Hepatocyte (in vitro differentiated cells): ENCODE measurements around the gene EPN1. TPM values are rescaled to one million over a fixed set of nuclear protein-coding genes. Genes with fewer than 3 reads are reported as not detected.

ENCODE experiments used
- DNase-seq: peaks from one replicate; pipeline ENCODE4 v3.0.0-alpha.2; 2016; ENCODE audit warnings: low spot score
- H2AFZ ChIP-seq: fragments of 200-600 bp; sonication (generic); 2 replicates; pipeline ENCODE4 v1.6.0; 2016; ENCODE audit warnings: antibody characterized with exemption, mild to moderate bottlenecking
- H3K27ac ChIP-seq: fragments of 200-600 bp; sonication (generic); 2 replicates; pipeline ENCODE4 v1.5.1; 2016; ENCODE audit warnings: mild to moderate bottlenecking
- H3K27me3 ChIP-seq: fragments of 200-600 bp; sonication (generic); 2 replicates; pipeline ENCODE4 v1.6.1; 2016
- H3K36me3 ChIP-seq: fragments of 200-600 bp; sonication (generic); replicated peaks from 2 replicates; pipeline ENCODE4 v1.5.1; 2016; ENCODE audit warnings: low read depth; ENCODE audit not compliant: insufficient read depth
- H3K4me1 ChIP-seq: fragments of 200-600 bp; sonication (generic); 2 replicates; pipeline ENCODE4 v1.5.1; 2016; ENCODE audit warnings: mild to moderate bottlenecking, moderate library complexity; ENCODE audit not compliant: insufficient read depth
- H3K4me2 ChIP-seq: fragments of 200-600 bp; sonication (generic); 2 replicates; pipeline ENCODE4 v1.6.0; 2016
- H3K4me3 ChIP-seq: fragments of 200-600 bp; sonication (generic); 2 replicates; pipeline ENCODE4 v1.5.1; 2016; ENCODE audit warnings: mild to moderate bottlenecking
- H3K79me2 ChIP-seq: fragments of 200-600 bp; sonication (generic); 2 replicates; pipeline ENCODE4 v1.6.0; 2017; ENCODE audit warnings: mild to moderate bottlenecking
- H3K9me2 ChIP-seq: fragments of 200-600 bp; sonication (generic); replicated peaks from 2 replicates; pipeline ENCODE4 v1.6.0; 2017; ENCODE audit warnings: mild to moderate bottlenecking; ENCODE audit not compliant: insufficient read depth
- H3K9me3 ChIP-seq: fragments of 200-600 bp; sonication (generic); 2 replicates; pipeline ENCODE4 v1.5.1; 2016; ENCODE audit warnings: low read depth, mild to moderate bottlenecking
- H4K20me1 ChIP-seq: fragments of 200-600 bp; sonication (generic); 2 replicates; pipeline ENCODE4 v1.6.0; 2016; ENCODE audit warnings: mild to moderate bottlenecking; ENCODE audit not compliant: insufficient read depth, poor library complexity, severe bottlenecking
- EZH2 ChIP-seq: fragments of 200-600 bp; sonication (generic); IDR thresholded peaks from 2 replicates; pipeline ENCODE4 v1.6.1; 2016; ENCODE audit warnings: antibody characterized with exemption, mild to moderate bottlenecking, borderline replicate concordance
- EZH2phosphoT487 ChIP-seq: fragments of 200-600 bp; sonication (generic); IDR thresholded peaks from one replicate; pipeline ENCODE4 v1.6.1; 2018; ENCODE audit warnings: antibody characterized with exemption, mild to moderate bottlenecking, low read depth, moderate library complexity; ENCODE audit not compliant: unreplicated experiment, severe bottlenecking
- WGBS: methylation state at CpG from one replicate; pipeline ENCODE4 v1.1.6; 2016; ENCODE audit warnings: low lambda C conversion rate; ENCODE audit errors: missing lambda C conversion rate; 5-methylcytosine and 5-hydroxymethylcytosine counted together
- polyA plus RNA-seq: library from polyadenylated mRNA; unstranded; fragments of >200 nt; fragmentation: Nextera tagmentation; extraction: Ambion mirVana; gene quantifications from 2 replicates; pipeline ENCODE4 v1.2.1, GENCODE V29; 2016
- total RNA-seq: library from RNA; depleted of rRNA; stranded (reverse); fragments of >200 nt; gene quantifications from 2 replicates; pipeline ENCODE4 v1.2.3, GENCODE V29; 2014
- TF ChIP-seq, protein P1 (sequence below): fragments of 200-600 bp; sonication (generic); IDR thresholded peaks from 2 replicates; pipeline ENCODE4 v1.5.1; 2016; ENCODE audit warnings: antibody characterized with exemption, mild to moderate bottlenecking; ENCODE audit not compliant: poor library complexity

Gene EPN1
- total and polyA plus RNA-seq, 2 experiments from 2014 or later: 74.8 to 165 TPM

DNA sequence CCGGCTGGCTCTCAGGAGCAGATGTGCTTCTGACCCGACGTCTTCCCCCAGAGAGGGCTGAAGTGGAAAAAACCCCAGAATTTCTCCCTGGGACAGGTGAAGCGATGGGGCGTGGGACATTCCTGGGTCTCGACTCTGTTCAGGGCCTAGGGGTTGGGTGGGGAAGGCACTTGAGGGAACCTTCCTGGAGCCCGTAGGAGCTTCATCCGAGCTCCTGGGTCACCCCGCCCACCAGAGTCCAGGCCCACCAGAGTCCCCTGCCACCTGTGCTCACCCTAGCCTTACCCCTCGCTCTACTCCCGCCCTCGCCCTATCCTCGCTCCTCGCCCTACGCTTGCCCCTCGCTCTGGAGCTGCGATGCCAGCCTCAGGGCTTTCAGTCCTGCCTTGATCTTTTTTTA lies 23.2 kb downstream of the EPN1 start:
- Histone ChIP-seq H3K9me3 (no peaks in the 10 kb centered on the region), H3K27me3 (no peaks in the 10 kb centered on the region), H4K20me1 (no peaks in the 10 kb centered on the region), H3K79me2 (no peaks in the 10 kb centered on the region), H3K4me2 (no peak overlapping the region), H3K9me2 (no peaks in the 10 kb centered on the region), H3K27ac (no peak overlapping the region), H3K4me1 (peaks cover 11% of the 10 kb centered on the region), H3K4me3 (no peak overlapping the region), H3K36me3 (no peaks in the 10 kb centered on the region), H2AFZ (no peak overlapping the region)
- WGBS: 97% methylated on average over 12 of the region's 17 CpGs
- TF ChIP-seq, protein P1, sequence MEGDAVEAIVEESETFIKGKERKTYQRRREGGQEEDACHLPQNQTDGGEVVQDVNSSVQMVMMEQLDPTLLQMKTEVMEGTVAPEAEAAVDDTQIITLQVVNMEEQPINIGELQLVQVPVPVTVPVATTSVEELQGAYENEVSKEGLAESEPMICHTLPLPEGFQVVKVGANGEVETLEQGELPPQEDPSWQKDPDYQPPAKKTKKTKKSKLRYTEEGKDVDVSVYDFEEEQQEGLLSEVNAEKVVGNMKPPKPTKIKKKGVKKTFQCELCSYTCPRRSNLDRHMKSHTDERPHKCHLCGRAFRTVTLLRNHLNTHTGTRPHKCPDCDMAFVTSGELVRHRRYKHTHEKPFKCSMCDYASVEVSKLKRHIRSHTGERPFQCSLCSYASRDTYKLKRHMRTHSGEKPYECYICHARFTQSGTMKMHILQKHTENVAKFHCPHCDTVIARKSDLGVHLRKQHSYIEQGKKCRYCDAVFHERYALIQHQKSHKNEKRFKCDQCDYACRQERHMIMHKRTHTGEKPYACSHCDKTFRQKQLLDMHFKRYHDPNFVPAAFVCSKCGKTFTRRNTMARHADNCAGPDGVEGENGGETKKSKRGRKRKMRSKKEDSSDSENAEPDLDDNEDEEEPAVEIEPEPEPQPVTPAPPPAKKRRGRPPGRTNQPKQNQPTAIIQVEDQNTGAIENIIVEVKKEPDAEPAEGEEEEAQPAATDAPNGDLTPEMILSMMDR: no peak
- TF ChIP-seq EZH2phosphoT487: no peak
- TF ChIP-seq EZH2: no peak
- no peak for DNase-seq

DNA sequence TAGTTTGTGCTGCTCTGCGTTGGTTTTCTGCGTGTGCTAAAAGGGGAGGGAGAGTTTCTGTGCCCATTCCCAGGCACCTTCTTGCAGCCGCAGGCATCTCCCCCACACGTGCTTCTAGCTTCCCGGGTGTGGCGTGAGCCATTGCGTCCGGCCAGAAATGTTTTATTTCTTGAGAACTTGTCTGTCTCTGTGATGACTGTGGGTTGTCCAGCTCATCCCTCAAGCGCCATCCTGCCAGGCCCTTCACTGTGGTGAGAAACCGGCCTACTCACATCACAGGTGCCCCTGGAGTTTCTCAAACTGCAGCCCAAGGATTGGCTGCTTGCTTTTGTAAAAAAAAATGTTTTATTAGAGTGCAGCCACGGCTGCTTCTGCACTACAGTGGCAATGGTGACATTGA lies 24.2 kb downstream of the EPN1 start:
- Histone ChIP-seq H3K4me1 (peaks cover 12% of the 10 kb centered on the region), H3K79me2 (no peaks in the 10 kb centered on the region), H3K27me3 (no peaks in the 10 kb centered on the region), H3K27ac (no peak overlapping the region), H3K36me3 (no peaks in the 10 kb centered on the region), H3K9me3 (no peaks in the 10 kb centered on the region), H3K4me3 (no peak overlapping the region), H4K20me1 (no peaks in the 10 kb centered on the region), H3K4me2 (no peak overlapping the region), H2AFZ (no peak overlapping the region), H3K9me2 (no peaks in the 10 kb centered on the region)
- DNase-seq: no peak
- TF ChIP-seq, protein P1: no peak
- TF ChIP-seq EZH2phosphoT487: no peak
- TF ChIP-seq EZH2: no peak
- 93% methylated on average over 11 of the region's 11 CpGs for WGBS

DNA sequence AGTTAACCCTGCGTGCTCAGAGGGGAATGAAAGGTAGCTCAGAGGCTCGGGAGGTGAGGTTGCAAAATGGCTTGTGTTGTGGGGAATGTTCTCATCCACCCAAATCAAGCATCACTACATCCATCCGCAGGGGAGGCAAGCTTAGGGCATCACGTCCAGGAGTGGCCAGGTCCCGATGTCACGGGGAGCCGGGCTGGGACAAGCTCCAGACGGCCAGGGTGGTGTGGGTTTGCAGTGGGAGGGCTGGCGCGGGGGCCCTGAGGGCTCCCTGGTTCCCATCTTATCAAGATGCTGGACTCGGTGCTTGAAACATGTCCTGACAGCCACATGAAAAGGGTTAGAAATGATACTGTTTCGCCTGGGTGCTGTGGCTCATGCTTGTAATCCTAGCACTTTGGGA lies 25.8 kb downstream of the EPN1 start:
- no peaks in the 10 kb centered on the region for H4K20me1 ChIP-seq
- no peak overlapping the region for H3K27ac ChIP-seq
- no peaks in the 10 kb centered on the region for H3K36me3 ChIP-seq
- TF ChIP-seq, protein P1: no peak
- TF ChIP-seq EZH2phosphoT487: no peak
- no peak for TF ChIP-seq EZH2
- H3K27me3 ChIP-seq: no peaks in the 10 kb centered on the region
- peaks cover 12% of the 10 kb centered on the region for H3K4me1 ChIP-seq
- H3K9me2 ChIP-seq: no peaks in the 10 kb centered on the region
- no peak overlapping the region for H2AFZ ChIP-seq
- H3K79me2 ChIP-seq: no peaks in the 10 kb centered on the region
- no peak overlapping the region for H3K4me2 ChIP-seq
- WGBS: 92% methylated on average over 12 of the region's 12 CpGs
- H3K9me3 ChIP-seq: no peaks in the 10 kb centered on the region
- H3K4me3 ChIP-seq: no peak overlapping the region
- no peak for DNase-seq
